ENCODE measurements around the gene KLHL7. TPM values are rescaled to one million over a fixed set of nuclear protein-coding genes. Genes with fewer than 3 reads are reported as not detected.

Gene KLHL7
- total and polyA plus RNA-seq, 9 of the 15 experiments (the other 6 are each of a cell fraction or from before 2014, with no cell fraction given), result 4.2 to 63.1 (median 32.3) TPM

GRCh38 chr7:23105086-23105643 lies 420 bp upstream of the KLHL7 start (continued):
- TF ChIP-seq MNT (conservative IDR thresholded peaks at IDR 0.05), result peak in 1 of 2 experiments; percentile 71; a peak in 2 of 4 replicates
- no peak for TF ChIP-seq E2F3 (CRISPR knock-in tag; IDR thresholded peaks at IDR 0.05)
- TF ChIP-seq SRSF7 (optimal IDR thresholded peaks at IDR 0.05; ENCODE audit: low read depth, low read length), result no peak
- peak; percentile 92 for TF ChIP-seq KDM5B (IDR thresholded peaks at IDR 0.05; ENCODE audit: insufficient replicate concordance, low read depth, low read length)
- 0 out of 2 replicates have a peak, but pooled peaks have one; percentile 36 for TF ChIP-seq DDX20 (tag; IDR thresholded peaks at IDR 0.05; ENCODE audit: low read depth)
- no peak for TF ChIP-seq E2F8 (IDR thresholded peaks at IDR 0.05; ENCODE audit: low read depth, partially characterized antibody)
- TF ChIP-seq MLLT1 (IDR thresholded peaks at IDR 0.05), result 0 out of 4 replicates have a peak, but pooled peaks of 1 of the 2 experiments have one; percentile 41
- TF ChIP-seq SMAD3 (CRISPR knock-in tag; conservative IDR thresholded peaks at IDR 0.05), result no peak
- TF ChIP-seq BCL6 (CRISPR knock-in tag; IDR thresholded peaks at IDR 0.05), result no peak
- no peak for TF ChIP-seq ELF4 (CRISPR knock-in tag; IDR thresholded peaks at IDR 0.05)
- TF ChIP-seq ZNF766 (CRISPR knock-in tag; conservative IDR thresholded peaks at IDR 0.05), result peak; percentile 40; the same call in 1 of the 2 replicates
- no peak for TF ChIP-seq ZNF76 (CRISPR knock-in tag; IDR thresholded peaks at IDR 0.05; ENCODE audit: borderline replicate concordance)
- TF ChIP-seq CBX5 (IDR thresholded peaks at IDR 0.05; ENCODE audit: borderline replicate concordance, low read depth), result no peak
- TF ChIP-seq RBM34 (IDR thresholded peaks at IDR 0.05; ENCODE audit: borderline replicate concordance, insufficient read depth, low read length), result no peak
- 0 out of 2 replicates have a peak, but pooled peaks have one; percentile 8 for TF ChIP-seq SMARCE1 (IDR thresholded peaks at IDR 0.05)
- TF ChIP-seq CBFB (CRISPR knock-in tag; IDR thresholded peaks at IDR 0.05), result no peak
- TF ChIP-seq ZFX (CRISPR knock-in tag; IDR thresholded peaks at IDR 0.05), result no peak
- TF ChIP-seq ZNF133 (CRISPR knock-in tag; IDR thresholded peaks at IDR 0.05), result no peak
- TF ChIP-seq TCF7L2 (IDR thresholded peaks at IDR 0.05; ENCODE audit: low read depth, low read length), result no peak
- TF ChIP-seq NBN (IDR thresholded peaks at IDR 0.05; ENCODE audit: low read depth), result 0 out of 2 replicates have a peak, but pooled peaks have one; percentile 54
- TF ChIP-seq ZNF639 (CRISPR knock-in tag; conservative IDR thresholded peaks at IDR 0.05 in 1 of 2, IDR thresholded peaks at IDR 0.05 in 1 of 2), result no peak

Data from K562 (cell line).